ENCODE results near the gene PIAS1. TPM values are rescaled to one million over a fixed set of nuclear protein-coding genes. Genes with fewer than 3 reads are reported as not detected.
"Not testable (repeated sequence)": the region's sequence is repeated elsewhere in the genome, so short reads cannot be mapped to it uniquely, and the experiment has no call there.

PIAS1 gene
- total RNA-seq, 2 experiments from 2014 or later: 26.7 to 45.8 TPM

DNA sequence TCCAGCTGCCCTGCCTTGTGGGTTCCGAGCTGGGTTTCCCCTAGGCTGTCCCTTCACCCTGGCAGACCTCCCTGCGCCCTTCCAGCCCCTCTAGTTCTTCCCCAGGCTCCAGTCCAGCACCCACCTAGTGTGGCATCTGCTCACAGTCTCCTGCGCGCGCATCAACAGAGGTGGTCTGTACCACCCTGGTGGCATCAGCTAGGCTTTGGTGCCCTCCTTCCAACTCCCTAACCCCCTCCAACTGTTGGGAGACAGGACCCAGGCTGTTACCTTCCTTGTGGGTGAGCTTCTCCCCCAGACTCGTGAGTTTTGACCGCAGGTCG lies 143.0 kb downstream of the PIAS1 start:
- no peak overlapping the region for H3K4me3 Mint-ChIP-seq
- ChIA-PET POLR2A (interaction anchor here (1.1 kb wide), 1 partner anchor 31 kb away, joined by 4 read pairs; no protein-coding TSS in a partner anchor), CTCF (interaction anchor here (0.7 to 0.8 kb wide), 2 partner anchors 34 to 521 kb away, joined by 3 read pairs; no protein-coding TSS in a partner anchor)
- H3K4me1 Mint-ChIP-seq: no peaks in the 10 kb centered on the region
- H3K27me3 Mint-ChIP-seq: no peaks in the 10 kb centered on the region
- ATAC-seq (no peak), DNase-seq (no peak)
- H3K27ac Mint-ChIP-seq: no peak overlapping the region
- H3K36me3 Mint-ChIP-seq (ENCODE audit: low read depth): peaks cover 25% of the 10 kb centered on the region
- intact Hi-C loops (cut with DNase I, micrococcal nuclease): no loop called here
- no peaks in the 10 kb centered on the region for H3K9me3 Mint-ChIP-seq (ENCODE audit: low read depth)

DNA sequence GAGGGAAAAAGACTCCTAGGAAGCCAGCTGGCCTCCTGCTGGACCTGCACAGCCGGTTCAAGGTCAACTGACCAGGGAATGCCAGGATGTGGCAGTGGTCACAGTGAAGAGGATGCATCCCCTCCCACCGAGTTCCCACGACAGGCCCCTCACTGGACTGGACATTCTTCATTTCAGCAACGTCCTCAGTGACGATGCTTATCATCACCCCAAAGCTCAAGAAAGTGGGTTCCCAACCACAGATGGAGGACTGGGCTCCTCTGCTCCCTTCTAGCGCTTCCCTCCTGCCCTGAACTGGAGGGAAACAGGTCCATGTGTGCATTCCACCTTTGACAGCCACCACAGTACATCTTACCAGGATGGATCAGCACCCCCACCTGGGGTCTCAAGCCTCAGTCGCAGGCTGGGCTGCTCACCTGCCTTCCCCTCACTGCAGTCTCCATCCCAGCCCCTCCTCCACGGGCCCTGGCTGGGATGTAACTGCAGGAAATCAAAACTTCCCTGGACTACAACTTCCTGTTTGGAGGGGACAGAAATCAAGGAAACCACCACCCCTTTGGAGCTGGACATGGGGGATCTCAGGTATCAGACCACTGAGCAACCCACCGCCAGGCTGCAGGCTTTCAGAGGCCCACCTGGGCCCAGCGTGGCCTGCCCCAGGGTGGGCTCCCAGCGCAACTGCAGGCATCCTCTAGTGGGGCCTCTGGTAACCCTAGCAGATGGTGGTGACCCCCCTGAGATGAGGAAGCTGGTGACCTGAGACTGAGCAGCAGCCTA lies 143.7 kb downstream of the PIAS1 start:
- DNase-seq (no peak), ATAC-seq (no peak)
- Mint-ChIP-seq H3K27me3 (no peaks in the 10 kb centered on the region), H3K9me3 (ENCODE audit: low read depth) (no peaks in the 10 kb centered on the region), H3K36me3 (ENCODE audit: low read depth) (peaks cover 20% of the 10 kb centered on the region), H3K4me1 (no peaks in the 10 kb centered on the region), H3K4me3 (no peak overlapping the region), H3K27ac (no peak overlapping the region)
- POLR2A ChIA-PET: interaction anchor here (1.1 kb wide), 1 partner anchor 31 kb away, joined by 4 read pairs; no protein-coding TSS in a partner anchor
- intact Hi-C loops (cut with DNase I, micrococcal nuclease): no loop called here
- CTCF ChIA-PET: interaction anchor here (0.6 to 0.8 kb wide), 3 partner anchors 35 to 1329 kb away, joined by 3 to 5 read pairs (median 3); no protein-coding TSS in a partner anchor

DNA sequence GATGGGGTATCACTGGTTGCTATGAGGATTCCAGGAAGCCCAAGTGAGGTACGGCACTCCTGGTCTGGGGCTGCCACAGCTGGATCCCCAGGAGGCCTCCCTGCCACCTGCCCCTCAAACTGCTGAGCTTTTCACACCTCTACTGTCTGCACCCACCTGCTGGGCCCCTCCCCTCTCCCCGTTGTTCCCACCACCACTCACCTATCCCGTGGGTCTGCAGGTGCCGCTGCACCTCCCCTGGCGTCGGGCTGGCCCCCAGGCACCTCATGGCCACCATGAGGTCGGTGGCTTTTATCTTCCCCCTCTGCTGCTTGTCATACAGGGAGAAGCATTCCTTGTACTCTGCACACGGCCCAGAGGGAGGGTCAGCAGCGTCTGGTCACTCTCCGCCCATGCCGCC lies 145.2 kb downstream of the PIAS1 start:
- DNase-seq: no peak
- POLR2A ChIA-PET: interaction anchor here (0.6 kb wide), 1 partner anchor 51 kb away, joined by 8 read pairs; no protein-coding TSS in a partner anchor
- Mint-ChIP-seq H3K4me1 (no peaks in the 10 kb centered on the region), H3K4me3 (no peak overlapping the region), H3K27me3 (no peaks in the 10 kb centered on the region), H3K36me3 (ENCODE audit: low read depth) (peaks cover 9% of the 10 kb centered on the region), H3K27ac (no peak overlapping the region), H3K9me3 (ENCODE audit: low read depth) (no peaks in the 10 kb centered on the region)
- intact Hi-C loops (cut with DNase I, micrococcal nuclease): no loop called here
- ATAC-seq: no peak
- CTCF ChIA-PET: interaction anchor here (0.6 kb wide), 1 partner anchor 82 kb away, joined by 4 read pairs; no protein-coding TSS in a partner anchor

DNA sequence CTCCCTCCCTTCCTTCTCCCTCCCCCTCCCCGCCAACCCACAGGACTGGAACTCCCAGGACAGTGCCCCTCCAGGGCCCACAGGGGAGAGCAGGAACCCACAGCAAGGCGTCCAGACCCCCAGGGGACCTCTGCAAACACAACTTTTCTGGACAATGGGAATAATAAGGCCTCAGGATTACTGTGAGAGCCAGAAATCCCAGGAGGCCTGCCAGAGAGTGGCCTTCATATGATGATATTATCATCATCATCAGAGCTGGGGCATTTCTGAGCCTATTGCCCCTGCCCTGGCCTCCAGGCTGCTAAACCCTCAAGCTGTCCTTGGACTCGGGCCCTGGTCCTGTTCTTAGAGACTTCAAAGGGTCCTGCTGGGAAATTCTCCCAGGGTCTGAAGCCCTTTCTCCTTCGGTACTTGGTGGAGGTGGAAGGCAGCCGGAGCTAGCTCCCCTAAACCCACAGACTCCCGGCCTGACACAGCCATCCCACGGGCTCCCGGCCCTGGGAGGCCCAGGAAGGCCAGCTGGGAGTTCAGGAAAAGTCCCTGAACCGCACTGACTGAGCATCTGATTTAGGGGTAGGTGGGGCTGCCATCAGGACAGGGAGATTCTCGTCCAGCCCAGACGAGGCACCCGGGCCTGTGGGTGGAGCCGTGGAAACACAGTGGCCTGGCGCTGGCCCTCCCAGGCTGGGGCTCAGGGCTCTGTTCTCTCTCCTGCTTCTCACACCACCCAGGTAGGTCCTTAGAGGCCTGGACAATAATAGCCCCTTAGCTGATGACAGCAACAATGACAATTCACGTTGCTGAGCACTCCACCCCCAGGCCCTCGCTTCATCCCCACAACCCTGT lies 146.1 kb downstream of the PIAS1 start:
- Mint-ChIP-seq H3K9me3 (ENCODE audit: low read depth) (no peaks in the 10 kb centered on the region), H3K4me1 (peaks cover 3% of the 10 kb centered on the region), H3K4me3 (no peak overlapping the region), H3K27ac (no peak overlapping the region), H3K27me3 (no peaks in the 10 kb centered on the region), H3K36me3 (ENCODE audit: low read depth) (peaks cover 9% of the 10 kb centered on the region)
- DNase-seq: no peak
- intact Hi-C loops (cut with DNase I, micrococcal nuclease): no loop called here
- POLR2A ChIA-PET: no interaction called here
- CTCF ChIA-PET: no interaction called here
- ATAC-seq: no peak

DNA sequence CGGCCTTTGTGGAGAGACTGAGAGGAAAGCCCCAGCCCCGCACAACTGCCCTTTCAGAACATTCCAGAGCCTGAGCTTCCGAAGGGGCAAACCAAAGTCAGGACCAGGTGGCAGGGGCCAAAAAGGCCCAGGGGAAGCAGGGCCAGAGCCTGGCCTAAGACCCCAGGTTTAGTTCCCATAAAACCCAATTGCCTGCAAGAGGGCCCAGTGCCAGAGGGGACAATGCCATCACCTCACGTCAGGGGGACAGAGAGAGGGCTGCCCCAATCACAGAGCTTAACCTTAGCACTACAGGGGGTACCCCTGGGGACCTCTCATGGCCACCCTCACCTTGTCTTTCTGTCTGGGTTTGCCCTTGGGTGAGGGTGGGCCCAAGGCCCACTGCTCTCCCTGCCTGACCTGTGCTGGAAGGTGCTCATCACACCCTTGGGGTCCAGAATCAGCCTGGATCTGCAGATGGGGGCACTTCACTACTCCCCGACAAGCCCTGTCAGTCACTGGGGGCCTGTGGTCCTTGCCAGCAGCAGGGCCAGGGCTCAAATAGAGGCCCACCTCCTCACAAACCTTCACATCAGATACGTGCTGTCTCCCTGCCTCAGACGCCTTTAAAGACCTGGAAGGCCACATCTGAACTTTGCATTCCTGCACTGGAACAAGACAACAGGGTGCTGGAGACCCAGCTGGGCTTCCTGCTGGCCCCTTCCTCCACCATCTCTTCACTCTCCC lies 147.2 kb downstream of the PIAS1 start:
- ATAC-seq (no peak), DNase-seq (no peak)
- H3K4me3 Mint-ChIP-seq: no peak overlapping the region
- no peak overlapping the region for H3K27ac Mint-ChIP-seq
- ChIA-PET CTCF (no interaction called here), POLR2A (no interaction called here)
- H3K9me3 Mint-ChIP-seq (ENCODE audit: low read depth): no peaks in the 10 kb centered on the region
- H3K36me3 Mint-ChIP-seq (ENCODE audit: low read depth): peaks cover 10% of the 10 kb centered on the region
- H3K4me1 Mint-ChIP-seq: peaks cover 3% of the 10 kb centered on the region
- H3K27me3 Mint-ChIP-seq: no peaks in the 10 kb centered on the region
- intact Hi-C loops (cut with DNase I, micrococcal nuclease): no loop called here

DNA sequence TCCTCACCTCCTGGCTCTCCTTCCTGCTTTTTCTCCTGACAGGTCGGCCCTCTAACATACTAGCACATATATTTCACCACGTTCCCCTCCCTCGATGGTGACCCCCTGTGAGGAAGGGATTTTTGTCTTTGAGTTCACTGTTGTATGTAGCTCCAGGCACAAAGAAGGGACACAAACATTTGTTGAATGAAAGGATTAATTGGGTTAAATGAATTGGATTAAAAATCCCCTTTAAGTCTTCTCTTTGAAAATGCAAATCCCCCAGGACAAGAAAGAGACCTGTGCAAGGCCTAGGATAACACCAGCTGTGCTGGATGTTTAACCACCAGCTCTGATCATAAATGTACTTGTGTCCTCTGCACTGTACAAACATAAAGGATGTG lies 147.8 kb downstream of the PIAS1 start:
- no peak for ATAC-seq
- H3K4me1 Mint-ChIP-seq: peaks cover 3% of the 10 kb centered on the region
- H3K9me3 Mint-ChIP-seq (ENCODE audit: low read depth): no peaks in the 10 kb centered on the region
- H3K36me3 Mint-ChIP-seq (ENCODE audit: low read depth): peaks cover 10% of the 10 kb centered on the region
- H3K27me3 Mint-ChIP-seq: no peaks in the 10 kb centered on the region
- CTCF ChIA-PET: no interaction called here
- POLR2A ChIA-PET: no interaction called here
- intact Hi-C loops (cut with DNase I, micrococcal nuclease): no loop called here
- no peak for DNase-seq
- peak overlapping the region; percentile 1 for H3K27ac Mint-ChIP-seq
- H3K4me3 Mint-ChIP-seq: no peak overlapping the region

DNA sequence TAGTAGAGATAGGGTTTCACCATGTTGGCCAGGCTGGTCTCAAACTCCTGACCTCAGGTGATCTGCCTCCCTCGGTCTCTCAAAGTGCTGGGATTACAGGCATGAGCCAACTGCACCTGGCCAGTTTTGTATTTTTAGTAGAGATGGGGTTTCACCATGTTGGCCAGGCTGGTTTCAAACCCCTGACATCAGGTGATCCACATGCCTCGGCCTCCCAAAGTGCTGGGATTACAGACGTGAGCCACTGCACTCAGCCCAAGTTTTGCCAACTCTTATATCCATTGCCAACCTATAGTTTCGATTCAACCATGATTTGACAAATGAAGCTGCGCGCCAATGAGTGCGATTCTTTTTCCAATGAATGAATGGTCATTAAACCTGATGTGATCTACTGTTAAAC lies 148.9 kb downstream of the PIAS1 start:
- H3K4me3 Mint-ChIP-seq; H3K27ac Mint-ChIP-seq; ATAC-seq; DNase-seq; H3K27me3 Mint-ChIP-seq; H3K36me3 Mint-ChIP-seq (ENCODE audit: low read depth); H3K4me1 Mint-ChIP-seq; POLR2A ChIA-PET; CTCF ChIA-PET; intact Hi-C loops (cut with DNase I, micrococcal nuclease); H3K9me3 Mint-ChIP-seq (ENCODE audit: low read depth): not testable (repeated sequence)

DNA sequence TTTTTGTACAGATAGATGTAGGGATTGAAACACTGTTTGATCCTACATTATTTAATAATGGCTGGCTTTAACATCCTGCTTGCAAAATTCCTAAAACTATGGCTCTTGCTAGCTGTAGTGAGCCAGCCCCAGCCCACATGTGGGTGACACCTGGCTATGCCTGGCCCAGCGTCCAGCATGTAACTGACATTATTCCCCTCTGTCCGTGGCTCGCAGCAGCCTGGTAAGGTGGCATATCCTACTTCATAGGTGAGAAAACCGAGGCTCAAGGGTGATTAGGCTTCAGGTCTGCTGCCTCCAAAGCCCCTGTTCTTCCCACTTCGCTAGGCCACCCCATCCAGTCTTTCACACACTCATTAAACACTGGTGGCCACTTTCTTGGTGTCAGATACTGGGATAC lies 149.4 kb downstream of the PIAS1 start:
- H3K4me3 Mint-ChIP-seq: no peak overlapping the region
- peaks cover 6% of the 10 kb centered on the region for H3K36me3 Mint-ChIP-seq (ENCODE audit: low read depth)
- intact Hi-C loops (cut with DNase I, micrococcal nuclease): no loop called here
- ATAC-seq (no peak), DNase-seq (no peak)
- ChIA-PET POLR2A (no interaction called here), CTCF (no interaction called here)
- peaks cover 4% of the 10 kb centered on the region for H3K4me1 Mint-ChIP-seq
- no peaks in the 10 kb centered on the region for H3K9me3 Mint-ChIP-seq (ENCODE audit: low read depth)
- no peaks in the 10 kb centered on the region for H3K27me3 Mint-ChIP-seq
- no peak overlapping the region for H3K27ac Mint-ChIP-seq

DNA sequence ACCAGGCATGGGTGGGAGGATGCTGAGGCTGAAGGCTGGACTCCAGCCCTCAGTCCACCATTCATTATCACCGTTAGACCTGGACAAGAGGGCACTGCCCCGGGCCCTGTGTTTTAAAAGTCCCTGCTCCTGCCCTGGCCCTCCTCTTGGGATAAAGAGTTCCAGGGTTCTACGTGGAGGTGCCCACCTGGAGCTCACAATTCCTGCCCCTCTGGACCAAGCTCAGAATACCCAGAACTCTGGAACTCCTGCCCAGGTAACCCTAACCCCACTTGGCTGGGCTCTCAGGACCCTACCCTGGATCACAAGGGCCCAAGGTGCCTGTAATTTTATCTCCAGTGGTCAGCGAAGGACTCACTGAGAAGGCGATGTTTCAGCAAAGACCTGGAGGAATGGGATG lies 149.8 kb downstream of the PIAS1 start:
- Mint-ChIP-seq H3K9me3 (ENCODE audit: low read depth) (no peaks in the 10 kb centered on the region), H3K4me1 (peaks cover 9% of the 10 kb centered on the region), H3K27ac (no peak overlapping the region), H3K36me3 (ENCODE audit: low read depth) (peaks cover 6% of the 10 kb centered on the region), H3K27me3 (no peaks in the 10 kb centered on the region), H3K4me3 (no peak overlapping the region)
- no peak for DNase-seq
- intact Hi-C loops (cut with DNase I, micrococcal nuclease): no loop called here
- CTCF ChIA-PET: interaction anchor here (0.7 kb wide), 1 partner anchor 8 kb away, joined by 3 read pairs; no protein-coding TSS in a partner anchor
- no peak for ATAC-seq
- POLR2A ChIA-PET: no interaction called here

DNA sequence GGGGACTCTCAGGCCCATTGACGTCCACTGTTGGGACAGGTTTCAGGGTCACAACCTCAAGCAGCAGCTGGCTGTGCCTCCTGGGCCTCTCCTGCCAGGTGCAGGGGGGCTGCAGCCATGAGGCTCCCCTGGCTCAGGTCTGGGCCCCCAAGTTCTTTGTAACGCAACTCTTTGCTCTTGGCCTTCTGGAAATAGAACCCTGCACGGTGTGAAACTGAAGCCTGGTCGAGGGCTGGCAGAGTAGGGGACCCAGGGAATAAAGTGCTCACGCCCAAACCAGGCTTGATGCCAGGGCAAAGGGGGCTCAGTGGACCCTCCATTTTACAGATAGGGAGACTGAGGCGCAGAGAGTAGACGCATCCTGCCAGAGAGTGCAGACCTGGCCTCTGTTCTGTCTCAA lies 150.2 kb downstream of the PIAS1 start:
- Mint-ChIP-seq H3K4me3 (no peak overlapping the region), H3K9me3 (ENCODE audit: low read depth) (no peaks in the 10 kb centered on the region), H3K27ac (no peak overlapping the region), H3K36me3 (ENCODE audit: low read depth) (peaks cover 6% of the 10 kb centered on the region), H3K27me3 (no peaks in the 10 kb centered on the region), H3K4me1 (peaks cover 13% of the 10 kb centered on the region)
- POLR2A ChIA-PET: no interaction called here
- CTCF ChIA-PET: interaction anchor here (0.7 kb wide), 1 partner anchor 8 kb away, joined by 3 read pairs; no protein-coding TSS in a partner anchor
- ATAC-seq: no peak
- DNase-seq: no peak
- intact Hi-C loops (cut with DNase I, micrococcal nuclease): no loop called here

DNA sequence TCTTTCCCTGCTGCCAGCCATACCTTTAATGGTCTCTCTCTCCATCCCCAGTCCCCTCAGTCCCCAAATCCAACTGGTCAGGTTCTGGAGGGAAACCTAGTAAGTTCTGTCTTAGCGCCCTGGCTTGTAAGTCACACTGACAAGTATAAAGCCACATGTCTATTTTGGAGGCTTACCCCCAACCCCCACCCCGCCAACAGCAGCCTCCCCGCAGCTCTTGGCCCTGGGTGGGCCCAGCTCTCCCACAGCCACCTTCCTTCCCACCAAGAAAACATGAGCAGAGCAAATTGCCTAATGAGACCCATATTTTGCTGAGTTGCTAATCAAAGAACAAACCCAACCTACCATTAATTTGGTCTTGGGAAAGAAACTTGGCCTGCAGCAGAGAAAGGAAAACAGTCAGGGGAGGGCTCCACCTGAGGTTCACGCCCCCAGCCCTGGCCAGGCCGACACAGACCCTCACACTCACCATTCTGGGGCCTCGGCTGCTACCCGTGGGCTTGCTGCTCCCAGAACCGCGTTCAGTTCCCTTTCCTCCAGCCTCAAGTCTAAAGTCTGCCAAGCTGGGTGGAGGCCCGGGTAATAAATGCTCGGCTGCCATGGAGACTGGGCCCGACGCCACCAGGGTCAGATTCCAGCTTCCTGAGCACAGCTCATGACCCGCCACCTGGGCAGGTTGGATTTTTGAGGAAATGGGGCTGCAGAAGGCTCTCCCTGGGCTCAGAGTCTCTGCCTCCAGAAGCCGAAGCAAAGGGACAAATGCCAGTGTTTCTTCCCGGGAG lies 150.9 kb downstream of the PIAS1 start, which contains the start of gene CALML4:
CALML4 (minus strand) TSS at position 557 of the 782 bp plus-strand sequence; CDS start at position 472, 85 bp downstream.
- Mint-ChIP-seq H3K27me3 (no peaks in the 10 kb centered on the region), H3K4me1 (peaks cover 19% of the 10 kb centered on the region), H3K4me3 (no peak within 1 kb of the TSS), H3K9me3 (ENCODE audit: low read depth) (no peaks in the 10 kb centered on the region), H3K36me3 (ENCODE audit: low read depth) (peaks cover 7% of the 10 kb centered on the region), H3K27ac (no peak within 1 kb of the TSS)
- intact Hi-C loops (cut with DNase I, micrococcal nuclease): no loop called here
- ChIA-PET POLR2A (no interaction called here), CTCF (interaction anchor here (1.0 kb wide), 1 partner anchor 14 kb away, joined by 3 read pairs; no protein-coding TSS in a partner anchor)
- DNase-seq (no peak), ATAC-seq (no peak)

All from activated CD4-positive, alpha-beta T cell treated with anti-CD3 and anti-CD28 coated beads for 36 hours (primary cell).